Skin epidermis (tissue), 12 donors: Measurements from ENCODE around the gene OMP.
A peak's percentile ranks its signal among the peaks of the same experiment; 100 is the strongest.

Source experiments
- H3K27ac ChIP-seq, 21 experiments: fragments of 200-600 bp; sonication (generic) in 11 of 21; one replicate each; pipeline ENCODE4 v1.5.0; 2020; ENCODE audit warnings: mild to moderate bottlenecking in 3 of 21, inconsistent platforms in 2 of 21, moderate library complexity in 2 of 21
- H3K4me3 ChIP-seq, 7 experiments: fragments of 200-600 bp; sonication (generic) in 2 of 7; one replicate each; pipeline ENCODE4 v1.5.0; 2020; ENCODE audit warnings: inconsistent platforms in 2 of 7, mild to moderate bottlenecking in 2 of 7, moderate library complexity in 1 of 7

Gene OMP

GRCh38 chr11:77130763-77131513 is 28.3 kb downstream of the OMP start:
- Histone ChIP-seq H3K4me3 (no peak overlapping the region), H3K27ac (no peak overlapping the region)

- Histone ChIP-seq H3K27ac (no peak overlapping the region), H3K4me3 (no peak overlapping the region)
These were observed 28.9 kb downstream of the OMP start for GRCh38 chr11:77131560-77131959.

- Histone ChIP-seq H3K4me3 (no peak overlapping the region), H3K27ac (no peak overlapping the region)
These were observed 32.4 kb downstream of the OMP start for GRCh38 chr11:77135069-77135468.

DNA sequence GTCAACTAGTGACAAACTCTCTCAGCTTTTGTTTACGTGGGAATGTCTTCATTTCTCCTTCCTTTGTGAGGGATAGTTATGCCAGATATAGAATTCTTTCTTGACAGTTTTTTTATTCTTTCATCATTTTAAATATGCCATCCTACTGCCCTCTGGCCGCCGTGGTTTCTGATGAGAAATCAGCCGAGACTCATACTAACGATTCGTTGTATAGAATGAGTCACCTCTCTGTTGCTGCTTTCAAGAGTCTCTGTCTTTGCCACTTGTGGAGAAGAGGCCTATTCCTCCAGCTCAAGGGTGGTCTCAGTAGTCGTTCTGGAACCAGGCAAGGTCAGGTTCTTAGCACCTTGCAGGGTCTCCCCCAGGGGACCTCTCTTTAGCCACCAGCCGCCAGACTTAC is 33.4 kb downstream of the OMP start:
- Histone ChIP-seq H3K4me3 (no peak overlapping the region), H3K27ac (no peak overlapping the region)

GRCh38 chr11:77136784-77137420 is 34.3 kb downstream of the OMP start:
- no peak overlapping the region for H3K4me3 ChIP-seq

DNA sequence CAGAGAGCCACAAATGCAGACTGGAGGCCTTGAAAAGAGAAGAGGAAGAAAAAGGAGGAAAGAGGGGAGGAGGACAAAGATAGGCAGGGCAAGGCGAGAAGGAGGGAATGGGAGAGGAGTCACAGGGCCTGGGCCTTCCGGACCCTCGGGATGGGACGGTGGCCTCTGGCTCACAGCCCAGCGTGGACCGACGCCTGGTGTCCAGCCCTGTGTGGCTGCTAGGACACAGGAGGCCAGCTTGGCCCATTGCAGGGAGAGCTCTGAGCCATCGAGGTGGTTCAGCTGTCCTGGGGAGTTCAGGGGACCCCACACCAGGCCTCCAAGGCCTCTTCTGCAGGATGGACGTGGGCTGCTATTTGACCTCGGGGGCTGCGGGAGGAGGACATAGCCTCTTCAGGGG is 34.8 kb downstream of the OMP start:
- Histone ChIP-seq H3K27ac (no peak overlapping the region), H3K4me3 (no peak overlapping the region)

More at GRCh38 chr11:77136784-77137420, 34.3 kb downstream of the OMP start:
- H3K27ac ChIP-seq = no peak overlapping the region

DNA sequence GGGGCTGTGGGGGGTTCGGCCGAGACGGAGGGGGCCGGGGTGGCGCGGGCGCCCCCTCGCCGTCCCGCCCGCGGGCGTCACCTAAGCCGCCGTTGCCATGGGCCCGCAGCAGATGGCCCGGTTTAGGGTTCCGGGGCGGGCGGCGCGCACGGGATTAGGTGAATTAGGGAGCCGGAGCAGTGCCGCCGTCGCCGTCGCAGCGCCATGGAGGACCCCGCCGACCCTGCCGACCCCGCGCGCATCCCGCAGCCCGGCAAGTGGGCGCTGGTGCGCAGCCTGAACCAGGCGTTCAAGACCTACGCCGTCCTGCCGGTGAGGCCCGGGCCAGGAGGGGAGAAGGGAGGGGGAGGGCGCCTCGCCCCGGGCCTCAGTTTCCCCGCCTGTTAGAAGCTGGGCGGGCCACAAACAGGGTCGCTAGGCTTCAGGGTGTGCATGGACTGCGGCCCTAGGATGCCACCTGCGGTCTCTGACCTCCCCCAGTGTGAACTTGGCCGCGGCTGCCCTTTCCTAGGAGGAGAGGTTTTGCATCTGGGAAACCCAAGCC is 35.5 kb downstream of the OMP start:
- Histone ChIP-seq H3K4me3 (no peak overlapping the region), H3K27ac (no peak overlapping the region)

GRCh38 chr11:77139201-77139600 is 36.6 kb downstream of the OMP start:
- Histone ChIP-seq H3K4me3 (no peak overlapping the region), H3K27ac (no peak overlapping the region)

DNA sequence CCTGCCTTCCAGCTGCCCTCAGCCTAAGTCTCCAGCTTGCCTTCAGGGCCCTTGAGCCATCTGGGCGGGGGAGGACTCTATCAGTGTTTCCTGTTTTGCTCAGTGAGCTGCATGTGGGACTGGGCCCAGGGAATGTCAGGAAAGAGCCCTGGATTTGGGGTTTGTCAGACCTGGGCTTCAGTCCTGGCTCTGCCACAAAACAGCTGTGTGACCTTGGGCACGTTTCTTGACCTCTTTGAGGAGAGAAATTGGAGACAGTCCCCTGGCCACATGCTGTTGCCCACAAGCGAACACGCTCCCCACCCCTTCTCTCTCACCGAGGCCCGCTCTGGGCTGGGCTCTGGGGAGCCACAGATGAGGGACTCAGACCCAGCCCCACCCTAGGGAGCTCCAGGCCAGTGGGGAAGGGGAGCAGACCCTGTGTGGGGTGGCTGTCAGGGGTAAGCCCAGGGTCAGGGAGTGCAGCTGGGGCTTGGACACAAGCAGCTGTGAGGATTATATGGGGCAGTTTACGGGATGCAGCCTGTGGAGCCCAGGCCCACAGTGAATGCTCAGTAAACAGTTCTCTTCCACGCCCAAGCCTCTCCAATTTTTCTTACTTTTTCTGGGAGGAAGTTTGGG is 37.7 kb downstream of the OMP start:
- Histone ChIP-seq H3K4me3 (no peak overlapping the region), H3K27ac (peak overlapping the region in 3 of 21 experiments; percentile 16 to 52 (median 27))

DNA sequence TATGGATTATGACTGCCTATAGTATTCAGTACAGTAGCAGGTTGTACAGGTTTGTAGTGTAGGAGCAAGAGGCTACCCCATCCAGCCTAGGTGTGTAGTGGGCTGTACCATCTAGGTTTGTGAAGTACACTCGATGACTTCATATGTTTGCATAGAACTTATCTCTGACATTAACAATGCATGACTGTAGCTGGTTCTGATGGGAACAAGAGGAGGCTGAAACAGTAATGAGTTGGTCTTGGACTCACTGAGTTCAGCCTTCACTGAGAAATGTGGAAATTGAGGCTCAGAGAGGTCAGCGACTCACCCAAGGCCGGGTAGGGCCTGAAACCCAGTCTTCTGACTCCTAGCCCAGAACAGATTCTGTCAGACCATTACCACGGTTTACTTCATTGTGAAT is 38.4 kb downstream of the OMP start:
- H3K4me3 ChIP-seq = no peak overlapping the region
- H3K27ac ChIP-seq = no peak overlapping the region

DNA sequence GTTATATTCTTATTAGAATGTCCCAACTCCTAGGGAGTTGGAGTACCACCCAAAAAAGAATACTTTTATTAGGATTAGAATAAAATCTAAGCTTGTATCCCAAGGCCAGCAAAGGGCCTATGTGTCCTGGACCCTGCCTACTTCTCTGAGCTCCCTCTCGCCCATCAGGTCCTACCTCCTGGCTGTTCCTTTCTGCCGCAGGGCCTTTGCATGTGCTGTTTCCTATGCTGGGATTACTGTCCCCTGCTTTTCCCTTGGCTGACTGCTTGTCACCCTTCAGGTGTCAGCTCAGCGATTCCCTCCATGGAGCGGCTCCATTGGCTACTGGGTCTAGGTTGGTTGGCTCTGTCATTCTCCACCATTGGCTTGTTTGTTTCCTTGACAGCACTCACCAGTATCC is 38.8 kb downstream of the OMP start:
- H3K4me3 ChIP-seq = no peak overlapping the region
- H3K27ac ChIP-seq = no peak overlapping the region

GRCh38 chr11:77142091-77142975 is 39.7 kb downstream of the OMP start:
- H3K4me3 ChIP-seq = no peak overlapping the region
- peak overlapping the region in 1 of 21 experiments; percentile 2 for H3K27ac ChIP-seq

GRCh38 chr11:77143405-77144020 is 40.9 kb downstream of the OMP start:
- Histone ChIP-seq H3K27ac (no peak overlapping the region), H3K4me3 (no peak overlapping the region)

DNA sequence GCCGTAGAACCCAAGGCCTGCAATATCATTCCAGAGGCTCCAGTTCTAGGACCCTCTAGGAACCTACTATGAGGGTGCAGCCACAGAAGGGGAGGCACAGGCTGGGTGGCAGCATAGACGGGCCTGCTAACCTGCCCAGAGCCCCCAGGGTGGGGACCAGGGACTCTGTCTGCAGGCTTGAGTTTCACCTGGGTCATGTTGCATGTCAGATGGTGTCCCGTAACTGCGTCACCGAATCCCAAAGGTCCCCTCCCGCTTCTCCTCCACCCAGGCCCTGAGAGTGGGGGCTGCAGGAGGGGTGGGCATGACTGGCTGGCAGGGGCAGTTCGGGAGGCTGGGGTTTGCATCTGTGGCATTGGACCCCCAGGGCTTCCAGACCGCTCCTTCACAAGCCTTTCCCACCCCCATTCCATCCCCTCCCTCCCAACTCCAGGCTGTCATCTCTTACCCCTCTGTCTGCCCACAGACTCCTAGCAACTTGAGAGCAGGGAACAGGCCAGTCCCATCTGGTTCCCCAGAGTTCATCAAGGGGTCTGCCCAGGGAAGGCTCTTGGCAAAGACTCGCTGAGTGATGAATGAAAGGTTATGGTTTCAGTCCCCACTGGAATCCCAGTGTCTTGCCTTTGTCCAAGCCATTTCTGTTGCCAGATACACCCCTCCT is 41.7 kb downstream of the OMP start:
- no peak overlapping the region for H3K27ac ChIP-seq
- no peak overlapping the region for H3K4me3 ChIP-seq

DNA sequence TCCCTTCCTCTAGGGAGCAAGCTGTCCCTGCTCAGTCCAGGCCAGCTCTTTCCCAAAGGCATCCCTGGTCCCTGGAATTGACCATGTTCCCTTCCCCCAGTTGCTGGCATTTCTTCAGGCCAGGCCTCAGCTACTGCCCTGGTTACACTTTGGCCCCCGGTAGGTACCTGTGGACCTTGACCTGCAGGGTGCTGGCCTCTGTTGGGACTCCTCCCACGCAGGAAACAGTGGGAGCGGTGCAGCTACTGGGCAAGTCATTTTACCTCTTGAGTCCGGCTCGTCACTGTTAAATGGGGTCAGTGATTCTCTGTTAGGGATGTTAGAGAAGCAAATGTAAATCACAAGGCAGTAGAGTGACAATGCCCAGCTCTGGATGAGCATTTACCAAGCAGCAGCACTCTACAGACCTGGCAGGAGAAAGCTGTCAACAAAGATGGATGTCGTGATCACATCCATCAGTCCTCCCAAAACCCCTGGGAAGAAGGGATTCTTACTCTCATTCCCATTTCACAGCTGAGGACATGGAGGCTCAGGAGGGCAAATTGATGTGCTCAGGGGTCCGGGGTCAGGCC is 42.3 kb downstream of the OMP start:
- Histone ChIP-seq H3K27ac (no peak overlapping the region), H3K4me3 (no peak overlapping the region)

DNA sequence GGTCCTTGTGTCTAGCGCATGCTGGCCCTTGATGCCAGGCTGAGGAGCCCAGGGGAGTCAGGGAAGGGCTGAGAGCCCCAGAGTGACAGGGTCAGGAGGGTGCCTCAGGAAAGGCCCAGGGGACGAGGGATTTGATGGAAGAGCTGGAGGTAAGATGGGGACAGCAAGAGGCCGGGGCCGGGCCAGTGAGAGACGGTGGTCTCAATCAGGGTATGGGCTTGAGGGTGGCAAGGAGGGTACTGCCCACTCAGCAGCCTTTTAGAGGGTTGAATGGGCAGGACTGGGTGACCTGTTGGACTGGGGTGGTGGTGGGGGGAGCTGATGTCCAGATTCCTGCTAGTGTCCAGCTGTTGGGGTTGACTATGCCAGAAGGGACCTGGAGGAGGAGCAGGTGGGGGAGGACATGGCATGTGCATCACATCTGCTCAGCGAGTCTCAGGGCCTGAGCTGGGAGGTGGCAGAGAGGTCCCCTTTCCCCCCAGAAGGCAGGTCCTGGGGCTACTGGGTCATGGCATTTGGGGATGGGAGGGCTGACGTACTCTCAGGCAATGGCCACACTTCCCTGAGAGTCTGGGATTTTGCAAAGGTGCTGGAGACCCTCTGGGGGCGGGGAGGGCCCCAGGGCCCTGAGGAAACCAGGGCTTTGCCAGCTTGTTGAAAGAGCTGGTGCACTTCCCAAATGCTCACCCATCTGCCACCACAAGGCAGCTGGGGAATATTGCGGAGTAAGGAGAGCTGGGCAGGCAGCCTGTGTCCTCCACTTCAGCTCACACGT is 43.8 kb downstream of the OMP start:
- Histone ChIP-seq H3K4me3 (no peak overlapping the region), H3K27ac (peak overlapping the region in 1 of 21 experiments; percentile 25)

DNA sequence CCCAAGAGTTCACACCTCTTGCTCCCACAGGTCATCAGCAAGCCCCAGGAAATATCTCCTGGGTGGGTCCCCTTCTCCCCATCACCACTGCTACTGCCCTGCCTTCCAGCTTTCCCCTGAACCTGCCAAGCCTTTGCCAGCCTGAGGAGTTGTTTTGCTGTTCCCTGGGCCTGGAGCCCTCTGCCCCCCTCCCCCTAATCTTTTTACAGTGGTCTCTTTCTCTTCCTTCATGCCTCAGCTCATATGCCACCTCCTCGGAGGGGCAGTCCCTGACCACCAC is 44.3 kb downstream of the OMP start:
- H3K27ac ChIP-seq = peak overlapping the region in 1 of 21 experiments; percentile 25

More for the DNA sequence above, 44.3 kb downstream of the OMP start:
- H3K4me3 ChIP-seq = no peak overlapping the region
